K562 (cell line): Measurements from ENCODE around the gene GP1BB. TPM values are rescaled to one million over a fixed set of nuclear protein-coding genes. Genes with fewer than 3 reads are reported as not detected.
A peak's percentile ranks its signal among the peaks of the same experiment; 100 is the strongest.

ENCODE experiments used
- CHCHD3 ChIP-seq: fragments of 250-450 bp; sonication (Bioruptor Pico); IDR thresholded peaks from 2 replicates; pipeline ENCODE4 v2.1.2; 2022; ENCODE audit warnings: mild to moderate bottlenecking
- DACH1 ChIP-seq: fragments of 450-650 bp; IDR thresholded peaks from 2 replicates; pipeline ENCODE4 v1.6.1; 2018; ENCODE audit not compliant: partially characterized antibody
- E2F1 ChIP-seq: sonication (generic); formaldehyde crosslinking; IDR thresholded peaks from 2 replicates; pipeline ENCODE4 v1.8.1; 2023; ENCODE audit warnings: mild to moderate bottlenecking, missing genetic modification reagents, moderate library complexity
- FOXK1 ChIP-seq: sonication (generic); formaldehyde crosslinking; IDR thresholded peaks from 2 replicates; pipeline ENCODE4 v1.8.0; 2022; ENCODE audit warnings: missing genetic modification reagents, mild to moderate bottlenecking, borderline replicate concordance
- MAFG ChIP-seq: fragments of 450-650 bp; conservative IDR thresholded peaks from 2 replicates; pipeline ENCODE4 v1.6.1; 2016; ENCODE audit warnings: missing genetic modification characterization, missing compliant biosample characterization
- RBM22 ChIP-seq: fragments of 200-400 bp; formaldehyde crosslinking; IDR thresholded peaks from 2 replicates; pipeline ENCODE4 v1.6.1; 2018; ENCODE audit warnings: low read length, low read depth; ENCODE audit not compliant: poor library complexity, severe bottlenecking
- SMARCA5 ChIP-seq: fragments of 450-650 bp; IDR thresholded peaks from 2 replicates; pipeline ENCODE4 v1.6.1; 2016
- SRSF1 ChIP-seq: fragments of 200-400 bp; formaldehyde crosslinking; IDR thresholded peaks from 2 replicates; pipeline ENCODE4 v1.6.1; 2017; ENCODE audit warnings: mild to moderate bottlenecking, low read depth, low read length, moderate library complexity
- TBL1XR1 ChIP-seq, 2 experiments: IDR thresholded peaks; 2 replicates each; pipeline ENCODE4 v1.6.1; 2012; ENCODE audit warnings: improper control_type of control experiment in 2 of 2, low read length in 2 of 2, mild to moderate bottlenecking in 1 of 2
- ZNF318 ChIP-seq, 2 experiments: fragments of 450-650 bp; IDR thresholded peaks; 2 replicates each; pipeline ENCODE4 v1.6.1; 2016; ENCODE audit warnings: mild to moderate bottlenecking in 2 of 2, borderline replicate concordance in 1 of 2, low read depth in 1 of 2, moderate library complexity in 1 of 2
- ZNF384 ChIP-seq: IDR thresholded peaks from 2 replicates; pipeline ENCODE4 v1.6.1; 2012; ENCODE audit warnings: low read depth, low read length, improper control_type of control experiment
- ZNF507 ChIP-seq: conservative IDR thresholded peaks from 2 replicates; pipeline ENCODE4 v1.6.1; 2017; ENCODE audit warnings: missing genetic modification characterization, missing compliant biosample characterization
- ZNF551 ChIP-seq: fragments of 250-450 bp; sonication (Bioruptor Pico); IDR thresholded peaks from 2 replicates; pipeline ENCODE4 v1.5.0; 2021; ENCODE audit warnings: mild to moderate bottlenecking, moderate library complexity
- polyA plus RNA-seq, 8 experiments: library from polyadenylated mRNA; depleted of rRNA in 4 of 8; stranded (reverse) in 5 of 8; unstranded in 3 of 8; fragments of >200 nt; fragmentation: Nextera tagmentation in 2 of 8; fragmentation: Illumina TruSeq in 1 of 8; extraction: Ambion mirVana in 2 of 8; extraction: Trizol in 1 of 8; gene quantifications; 2 replicates each; pipeline versions ENCODE4 v1.2.1 to v1.2.3, GENCODE V29; 2011 to 2014; ENCODE audit warnings: inconsistent platforms in 1 of 8, missing spikeins in 1 of 8
- total RNA-seq, 7 experiments: library from RNA; depleted of rRNA in 6 of 7; stranded (reverse); fragments of >200 nt in 6 of 7; fragmentation: Illumina TruSeq in 2 of 7; extraction: Trizol in 2 of 7; gene quantifications; 2 replicates each; pipeline versions ENCODE4 v1.2.1 to v1.2.3, GENCODE V29; 2011 to 2021; ENCODE audit warnings: low replicate concordance in 1 of 7

GP1BB gene
- total and polyA plus RNA-seq, 9 of the 15 experiments (the other 6 are each of a cell fraction or from before 2014, with no cell fraction given) = 0.69 to 162 (median 2.8) TPM

DNA sequence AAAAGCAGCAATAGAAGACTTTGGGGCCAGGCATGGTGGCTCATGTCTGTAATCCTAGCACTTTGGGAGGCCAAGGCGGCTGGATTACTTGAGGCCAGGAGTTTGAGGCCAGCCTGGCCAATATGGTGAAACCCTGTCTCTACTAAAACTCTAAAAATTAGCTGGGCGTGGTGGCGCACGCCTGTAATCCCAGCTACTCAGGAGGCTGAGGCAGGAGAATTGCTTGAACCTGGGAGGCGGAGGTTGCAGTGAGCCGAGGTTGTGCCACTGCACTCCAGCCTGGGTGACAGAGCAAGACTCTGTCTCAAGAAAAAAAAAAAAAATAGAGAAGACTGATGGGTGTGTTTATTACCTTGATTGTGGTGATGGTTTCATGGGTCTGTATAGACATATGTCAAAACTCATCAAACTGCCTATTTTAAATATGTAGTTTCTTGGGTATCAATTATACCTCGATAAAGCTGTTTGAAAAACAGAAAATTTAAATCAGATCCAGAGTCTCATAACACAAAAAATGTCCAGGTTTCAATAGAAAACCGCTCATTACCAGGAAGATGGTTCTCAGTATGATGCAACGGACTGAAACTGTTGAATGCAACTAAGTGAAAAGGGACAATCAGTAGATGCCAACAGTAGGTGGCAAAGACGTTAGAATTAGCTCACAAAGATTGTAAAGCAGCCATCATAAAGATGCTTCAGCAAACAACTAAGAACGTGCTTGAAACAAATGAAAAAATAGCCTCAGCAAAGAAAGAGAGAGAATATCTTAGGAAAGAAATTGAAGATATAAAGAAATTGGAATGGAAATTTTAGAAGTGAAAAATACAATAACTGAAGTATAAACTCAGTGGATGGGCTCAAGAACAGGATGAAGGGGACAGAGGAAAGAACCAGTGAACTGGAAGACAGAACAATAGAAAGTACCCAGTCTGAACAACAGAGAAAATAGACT, 42.2 kb upstream of the GP1BB start (continued):
- peak; percentile 72 to 76; a peak in 1 of 4 replicates for TF ChIP-seq ZNF318 (IDR thresholded peaks at IDR 0.05; ENCODE audit: borderline replicate concordance in 1 of 2, low read depth in 1 of 2)
- TF ChIP-seq RBM22 = no peak
- TF ChIP-seq E2F1 = no peak
- no peak for TF ChIP-seq SRSF1
- TF ChIP-seq CHCHD3 (CRISPR knock-in tag) = no peak
- no peak for TF ChIP-seq FOXK1 (CRISPR knock-in tag)
- TF ChIP-seq SMARCA5 = peak; percentile 68; the same call in 1 of the 2 replicates
- TF ChIP-seq MAFG = no peak
- no peak for TF ChIP-seq DACH1
- TF ChIP-seq ZNF551 (CRISPR knock-in tag) = no peak
- TF ChIP-seq ZNF507 = no peak
- no peak for TF ChIP-seq ZNF384
- TF ChIP-seq TBL1XR1 (IDR thresholded peaks at IDR 0.05; ENCODE audit: low read length in 2 of 2) = no peak
